H9 (cell line): Measurements from ENCODE around the gene TTC19. TPM values are rescaled to one million over a fixed set of nuclear protein-coding genes. Genes with fewer than 3 reads are reported as not detected.

Source experiments
- DNase-seq: peaks from one replicate; pipeline ENCODE4 v3.0.0-alpha.2; 2017
- H2AFZ ChIP-seq: one replicate; pipeline ENCODE4 v1.6.1; 2013; ENCODE audit warnings: mild to moderate bottlenecking, low read length, control low read depth, moderate library complexity
- H2AK5ac ChIP-seq: 2 replicates; pipeline ENCODE4 v1.6.1; 2013; ENCODE audit warnings: low read length, control low read depth, mixed read lengths; ENCODE audit not compliant: insufficient read length
- H2BK120ac ChIP-seq: one replicate; pipeline ENCODE4 v1.6.1; 2013; ENCODE audit warnings: low read depth, mild to moderate bottlenecking, low read length, control low read depth, inconsistent platforms; ENCODE audit not compliant: poor library complexity, severe bottlenecking
- H2BK12ac ChIP-seq: 2 replicates; pipeline ENCODE4 v1.6.1; 2013; ENCODE audit warnings: low read length, control low read depth, mixed read lengths, low read depth; ENCODE audit not compliant: insufficient read length
- H2BK15ac ChIP-seq: 2 replicates; pipeline ENCODE4 v1.6.1; 2013; ENCODE audit warnings: low read depth, low read length, control low read depth
- H2BK20ac ChIP-seq: one replicate; pipeline ENCODE4 v1.6.1; 2013; ENCODE audit warnings: low read depth, mild to moderate bottlenecking, low read length, control low read depth, inconsistent platforms; ENCODE audit not compliant: poor library complexity, severe bottlenecking
- H2BK5ac ChIP-seq: 2 replicates; pipeline ENCODE4 v1.6.1; 2013; ENCODE audit warnings: low read length, control low read depth, mixed read lengths; ENCODE audit not compliant: insufficient read length
- H3K14ac ChIP-seq: 2 replicates; pipeline ENCODE4 v1.6.1; 2013; ENCODE audit warnings: low read length, control low read depth; ENCODE audit not compliant: insufficient read depth
- H3K18ac ChIP-seq: 2 replicates; pipeline ENCODE4 v1.6.1; 2013; ENCODE audit warnings: low read depth, mild to moderate bottlenecking, mixed read lengths, low read length, control low read depth; ENCODE audit not compliant: insufficient read length
- H3K23ac ChIP-seq: 2 replicates; pipeline ENCODE4 v1.6.1; 2013; ENCODE audit warnings: low read length, control low read depth, mixed read lengths, low read depth; ENCODE audit not compliant: insufficient read length
- H3K23me2 ChIP-seq: 2 replicates; pipeline ENCODE4 v1.6.1; 2013; ENCODE audit warnings: low read depth, mild to moderate bottlenecking, mixed read lengths, low read length, control low read depth; ENCODE audit not compliant: insufficient read length, poor library complexity, severe bottlenecking
- H3K27ac ChIP-seq: 2 replicates; pipeline ENCODE4 v1.5.1; 2013; ENCODE audit warnings: low read length, control low read depth, mixed read lengths, low read depth; ENCODE audit not compliant: insufficient read length
- H3K27me3 ChIP-seq: 2 replicates; pipeline ENCODE4 v1.6.1; 2013; ENCODE audit warnings: low read length, control low read depth, inconsistent platforms; ENCODE audit not compliant: insufficient read depth
- H3K4ac ChIP-seq: 2 replicates; pipeline ENCODE4 v1.6.1; 2013; ENCODE audit warnings: low read depth, mild to moderate bottlenecking, control low read depth, inconsistent platforms, low read length, moderate library complexity
- H3K4me1 ChIP-seq: 2 replicates; pipeline ENCODE4 v1.6.1; 2013; ENCODE audit warnings: low read length, control low read depth, inconsistent platforms; ENCODE audit not compliant: insufficient read depth
- H3K4me2 ChIP-seq: 2 replicates; pipeline ENCODE4 v1.6.1; 2013; ENCODE audit warnings: low read length, control low read depth, mixed read lengths; ENCODE audit not compliant: insufficient read length, insufficient read depth
- H3K56ac ChIP-seq: 2 replicates; pipeline ENCODE4 v1.6.1; 2013; ENCODE audit warnings: low read depth, mild to moderate bottlenecking, mixed read lengths, low read length, control low read depth; ENCODE audit not compliant: insufficient read length
- H3K79me1 ChIP-seq: 2 replicates; pipeline ENCODE4 v1.6.1; 2013; ENCODE audit warnings: low read depth, mild to moderate bottlenecking, moderate library complexity, low read length, control low read depth, inconsistent platforms; ENCODE audit not compliant: insufficient read depth, poor library complexity, severe bottlenecking
- H3K79me2 ChIP-seq: 2 replicates; pipeline ENCODE4 v1.6.1; 2013; ENCODE audit warnings: low read length, control low read depth, inconsistent platforms; ENCODE audit not compliant: insufficient read depth
- H3K9ac ChIP-seq: 2 replicates; pipeline ENCODE4 v1.6.1; 2013; ENCODE audit warnings: low read length, control low read depth, mixed read lengths; ENCODE audit not compliant: insufficient read length; ENCODE audit errors: extremely low read depth
- H3K9me3 ChIP-seq: one replicate; pipeline ENCODE4 v1.6.1; 2013; ENCODE audit warnings: low read depth, low read length, inconsistent platforms; ENCODE audit not compliant: control insufficient read depth
- H3T11ph ChIP-seq: one replicate; pipeline ENCODE4 v1.6.1; 2013; ENCODE audit warnings: mild to moderate bottlenecking, low read length, control low read depth, inconsistent platforms
- H4K20me1 ChIP-seq: one replicate; pipeline ENCODE4 v1.6.1; 2013; ENCODE audit not compliant: control insufficient read depth, insufficient read length, insufficient read depth
- H4K5ac ChIP-seq: 2 replicates; pipeline ENCODE4 v1.6.1; 2013; ENCODE audit warnings: low read depth, mild to moderate bottlenecking, mixed read lengths, low read length, control low read depth; ENCODE audit not compliant: insufficient read length
- H4K8ac ChIP-seq: replicated peaks from 2 replicates; pipeline ENCODE4 v1.6.1; 2013; ENCODE audit warnings: low read length, control low read depth, mixed read lengths, low read depth; ENCODE audit not compliant: insufficient read length
- H4K91ac ChIP-seq: 2 replicates; pipeline ENCODE4 v1.6.1; 2013; ENCODE audit warnings: low read depth, mild to moderate bottlenecking, moderate library complexity, mixed read lengths, low read length, control low read depth; ENCODE audit not compliant: insufficient read length
- H3K27ac Mint-ChIP-seq, 3 experiments: 2 replicates in 2 of 3; 3 replicates in 1 of 3; pipeline ENCODE4 v1.8.0; 2020 to 2021; ENCODE audit warnings: mixed read lengths in 3 of 3, mild to moderate bottlenecking in 1 of 3, moderate library complexity in 1 of 3
- H3K27me3 Mint-ChIP-seq: 2 replicates; pipeline ENCODE4 v1.8.0; 2021; ENCODE audit warnings: low read depth, mild to moderate bottlenecking, moderate library complexity, mixed read lengths
- H3K36me3 Mint-ChIP-seq, 3 experiments: 2 replicates in 2 of 3; 3 replicates in 1 of 3; pipeline ENCODE4 v1.8.0; 2020 to 2021; ENCODE audit warnings: low read depth in 3 of 3, mixed read lengths in 3 of 3; ENCODE audit not compliant: insufficient read depth in 1 of 3
- H3K4me1 Mint-ChIP-seq, 2 experiments: 2 replicates each; pipeline ENCODE4 v1.8.0; 2020; ENCODE audit warnings: mixed read lengths in 2 of 2
- H3K4me3 Mint-ChIP-seq, 2 experiments: 2 replicates in 1 of 2; 3 replicates in 1 of 2; pipeline ENCODE4 v1.8.0; 2020 to 2021; ENCODE audit warnings: mild to moderate bottlenecking in 2 of 2, mixed read lengths in 2 of 2, moderate library complexity in 1 of 2
- H3K9me3 Mint-ChIP-seq, 2 experiments: 2 replicates in 1 of 2; 3 replicates in 1 of 2; pipeline ENCODE4 v1.8.0; 2020; ENCODE audit warnings: mild to moderate bottlenecking in 2 of 2, mixed read lengths in 2 of 2, moderate library complexity in 1 of 2
- CTCF ChIP-seq: fragments of 200-600 bp; sonication (generic); conservative IDR thresholded peaks from 3 replicates; pipeline ENCODE4 v1.8.0; 2021; ENCODE audit warnings: antibody characterized with exemption, mild to moderate bottlenecking
- WGBS: extraction: QIAGEN DNeasy Blood & Tissue Kit; methylation state at CpG from one replicate; pipeline ENCODE4 v1.1.7; 2013; ENCODE audit warnings: missing lambda C conversion rate, low lambda C conversion rate, mixed read lengths; ENCODE audit not compliant: insufficient read length; ENCODE audit errors: extremely low coverage; 5-methylcytosine and 5-hydroxymethylcytosine counted together
- total RNA-seq: library from RNA; stranded (reverse); gene quantifications from 2 replicates; pipeline ENCODE4 v1.2.1, GENCODE V29; 2021

TTC19 gene
- total RNA-seq, 1 experiment from 2014 or later: 64.3 TPM

GRCh38 chr17:15996322-15996721 is 3.3 kb upstream of the TTC19 start:
- H4K5ac ChIP-seq: no peak overlapping the region
- H2AK5ac ChIP-seq: no peak overlapping the region
- H3T11ph ChIP-seq: no peak overlapping the region
- no CpG with 5 or more reads among the region's 6 CpGs for WGBS
- H3K4me1 ChIP-seq: 0 out of 2 replicates have a peak, but pooled peaks cover 4% of the 10 kb centered on the region
- H3K9me3 ChIP-seq: no peaks in the 10 kb centered on the region
- no peaks in the 10 kb centered on the region for H3K27me3 ChIP-seq
- H3K27ac ChIP-seq: no peak overlapping the region
- H4K8ac ChIP-seq: no peak overlapping the region
- H3K14ac ChIP-seq: no peak overlapping the region
- no peak overlapping the region for H3K23ac ChIP-seq
- H3K4me2 ChIP-seq: no peak overlapping the region
- no peak overlapping the region for H2BK5ac ChIP-seq
- no peak overlapping the region for H2BK12ac ChIP-seq
- H3K18ac ChIP-seq: no peak overlapping the region
- no peak overlapping the region for H2BK15ac ChIP-seq
- H2AFZ ChIP-seq: no peak overlapping the region
- H2BK120ac ChIP-seq: no peak overlapping the region
- no peak overlapping the region for H2BK20ac ChIP-seq
- no peak overlapping the region for H3K4ac ChIP-seq
- Mint-ChIP-seq H3K4me1 (peaks cover 9 to 12% of the 10 kb centered on the region in 2 experiments), H3K4me3 (no peak overlapping the region), H3K27ac (peak overlapping the region in 1 of 3 experiments; percentile 28; a peak in 1 of 7 replicates), H3K27me3 (no peaks in the 10 kb centered on the region), H3K36me3 (peaks cover 10 to 25% (median 20%) of the 10 kb centered on the region in 3 experiments), H3K9me3 (peaks cover 0 to 2% of the 10 kb centered on the region in 2 experiments; a peak in 2 of 5 replicates)
- H4K20me1 ChIP-seq: no peaks in the 10 kb centered on the region
- peaks cover 9% of the 10 kb centered on the region; the same call in 1 of the 2 replicates for H3K79me2 ChIP-seq
- peaks cover 6% of the 10 kb centered on the region for H3K79me1 ChIP-seq
- no peak overlapping the region for H4K91ac ChIP-seq
- no peak overlapping the region for H3K9ac ChIP-seq
- H3K56ac ChIP-seq: no peak overlapping the region
- TF ChIP-seq CTCF: no peak
- H3K23me2 ChIP-seq: peaks cover 7% of the 10 kb centered on the region
- no peak for DNase-seq
